Stimulated activated CD4-positive, alpha-beta T cell treated with anti-CD3 and anti-CD28 coated beads, TNF-alpha, amount 100 ng/mL, for 1 hour (primary cell): ENCODE results near the gene HGF.
"Not testable (repeated sequence)": the region's sequence is repeated elsewhere in the genome, so short reads cannot be mapped to it uniquely, and the experiment has no call there.

Experiments
- DNase-seq, 3 donors: peaks; one replicate each; pipeline ENCODE4 v3.0.0-alpha.2; 2020; ENCODE audit warnings: low read depth in 3 of 3, low spot score in 1 of 3

Gene HGF

DNA sequence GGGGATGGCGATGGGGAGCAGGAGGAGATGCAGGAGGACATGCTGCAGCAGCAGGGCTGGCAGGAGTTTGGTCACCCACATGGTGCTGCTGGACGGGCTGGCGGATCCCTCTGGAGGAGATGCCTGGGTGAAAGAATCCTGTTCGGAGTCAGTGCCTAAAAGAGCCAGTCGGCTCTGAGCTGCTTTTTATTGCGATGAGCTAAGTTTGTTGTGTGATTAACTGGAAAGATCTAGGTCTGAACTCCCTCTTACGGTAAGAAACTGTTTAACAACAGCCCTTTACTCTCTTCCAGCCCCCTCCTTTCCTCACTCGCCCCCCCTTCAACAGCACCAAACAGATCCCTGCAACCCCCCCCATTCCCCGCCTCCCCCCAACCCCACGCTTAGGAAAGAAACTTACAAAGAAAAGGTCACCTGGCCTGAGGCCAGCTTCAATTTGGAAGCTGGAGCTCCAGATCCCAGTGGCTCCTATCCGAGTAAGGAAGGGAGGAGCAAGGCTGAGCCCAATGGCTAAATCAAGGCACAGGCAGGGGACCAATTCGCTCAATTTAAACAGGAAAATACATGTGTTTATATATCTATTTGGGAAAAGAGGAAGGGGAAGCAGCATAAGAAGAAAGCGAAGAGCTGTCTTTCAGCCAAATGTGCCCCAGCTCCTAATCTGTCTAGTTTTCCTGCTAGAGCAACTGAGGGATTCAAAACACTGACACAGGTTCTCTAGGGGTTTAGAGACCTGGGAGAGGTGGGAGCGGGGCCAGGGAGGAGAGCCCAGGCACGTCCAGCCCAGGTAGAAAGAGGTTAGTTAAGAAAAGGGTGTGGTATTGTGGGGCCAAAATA lies at the start of gene HGF:
Gene HGF, minus strand, starts transcription at position 157 of the 837 bp plus-strand sequence. Its CDS starts 76 bp downstream, at position 81.
- no peak for DNase-seq

DNA sequence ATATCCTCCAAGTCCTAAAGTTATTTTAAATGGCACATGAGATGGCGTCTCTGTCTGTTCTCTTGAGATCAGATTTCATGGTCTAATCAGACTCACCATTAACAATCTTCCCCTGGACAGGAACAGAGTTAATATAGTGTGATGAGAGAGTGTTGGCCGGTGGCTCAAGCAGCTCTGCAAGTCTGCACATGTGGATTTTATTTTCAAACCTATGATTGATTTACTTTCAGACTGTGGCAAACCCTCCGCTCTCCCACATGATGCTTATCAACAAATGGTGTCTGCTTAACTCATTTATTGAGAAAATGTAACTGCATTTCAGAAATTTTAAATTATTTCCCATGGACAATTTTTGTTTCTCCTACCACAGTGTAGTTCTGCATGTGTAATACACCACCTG lies 46.5 kb upstream of the HGF start:
- no peak for DNase-seq

DNA sequence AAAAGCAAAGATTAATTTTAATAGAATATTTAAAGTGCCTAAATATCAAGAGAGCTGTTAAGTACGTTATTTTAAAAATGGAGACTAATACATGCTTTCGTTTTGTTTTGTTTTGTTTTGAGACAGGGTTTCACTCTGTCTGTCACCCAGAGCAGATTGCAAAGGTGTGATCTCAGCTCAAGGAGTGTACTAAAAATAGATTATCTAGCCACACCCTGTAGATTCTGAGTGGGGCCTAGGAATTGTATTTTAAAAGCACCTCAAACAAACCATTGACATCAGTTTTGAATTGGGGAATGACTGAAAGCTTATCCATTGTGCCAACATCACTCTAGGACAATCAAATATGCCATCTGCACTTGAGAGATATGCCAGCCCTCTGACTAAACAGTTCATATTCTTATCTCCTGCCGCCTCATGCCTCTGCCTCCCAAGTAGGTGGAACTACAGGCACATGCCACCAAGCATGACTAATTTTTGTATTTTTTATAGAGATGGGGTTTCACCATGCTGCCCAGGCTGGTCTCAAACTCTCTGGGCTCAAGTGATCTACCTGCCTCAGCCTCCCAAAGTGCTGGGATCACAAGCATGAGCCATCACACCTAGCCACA lies 43.1 kb upstream of the HGF start:
- not testable (repeated sequence) for DNase-seq

DNA sequence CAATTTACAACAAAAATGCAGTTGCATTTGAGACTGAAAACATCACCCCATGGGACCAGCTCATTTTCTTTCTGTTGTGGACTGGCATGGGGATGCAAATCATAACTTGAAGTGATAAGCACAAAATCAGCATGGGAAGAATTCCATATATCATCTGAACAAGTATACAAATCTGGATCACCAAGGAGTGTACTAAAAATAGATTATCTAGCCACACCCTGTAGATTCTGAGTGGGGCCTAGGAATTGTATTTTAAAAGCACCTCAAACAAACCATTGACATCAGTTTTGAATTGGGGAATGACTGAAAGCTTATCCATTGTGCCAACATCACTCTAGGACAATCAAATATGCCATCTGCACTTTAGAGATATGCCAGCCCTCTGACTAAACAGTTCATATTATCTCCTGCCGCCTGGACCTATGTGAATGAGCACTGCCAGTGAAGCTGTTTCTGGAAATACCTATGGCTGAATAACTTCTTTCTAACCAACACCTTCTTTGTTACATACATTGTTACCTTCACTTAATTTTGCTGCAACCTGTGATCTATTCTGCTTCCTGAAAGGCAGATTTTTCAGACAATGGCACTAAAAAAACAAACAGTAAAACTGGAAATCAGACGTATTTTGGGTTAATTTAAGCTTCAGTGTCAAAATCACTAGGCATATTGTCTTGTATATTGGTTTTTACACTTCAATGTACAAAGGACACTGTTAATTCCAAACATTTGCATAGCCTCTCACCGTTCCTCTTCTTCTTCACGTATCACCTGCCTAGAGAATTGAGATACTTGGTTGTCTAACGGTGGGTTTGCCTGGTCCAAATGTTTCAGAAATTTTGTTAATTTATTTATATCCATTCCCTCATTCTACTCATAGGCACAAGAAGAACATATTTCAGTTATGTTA lies 42.4 kb upstream of the HGF start:
- DNase-seq, result no peak

DNA sequence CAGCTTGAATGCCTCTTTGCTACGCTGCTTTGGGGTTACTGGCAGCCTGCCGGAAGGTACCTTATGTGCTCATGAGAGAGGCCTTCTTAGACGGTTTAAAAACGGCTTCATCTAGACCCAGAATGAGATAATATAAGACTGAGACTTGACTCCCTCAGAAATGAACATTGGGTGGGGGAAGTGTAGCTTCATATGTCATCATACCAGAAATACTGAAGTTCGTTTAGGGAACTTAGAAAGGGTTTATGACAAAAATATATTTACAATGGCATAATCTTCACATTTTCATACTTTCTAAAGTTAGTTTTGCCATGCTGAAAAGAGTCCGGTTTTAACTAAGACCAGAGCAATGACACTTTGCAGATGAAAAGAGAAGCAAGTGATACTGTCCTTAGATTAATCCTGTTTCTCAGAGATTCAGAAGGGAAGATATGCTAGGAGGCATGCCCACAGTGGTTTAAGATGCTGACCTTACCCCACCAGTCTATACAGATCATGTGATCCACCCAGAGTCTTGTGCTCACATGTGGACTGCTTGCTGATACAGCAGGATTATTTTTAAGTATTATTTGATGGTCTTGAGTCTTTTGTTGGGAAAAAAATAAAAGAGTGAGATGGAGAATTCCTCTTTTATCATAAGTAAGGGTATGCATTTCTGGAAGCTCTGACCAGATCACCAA lies 40.8 kb upstream of the HGF start:
- DNase-seq, result no peak

DNA sequence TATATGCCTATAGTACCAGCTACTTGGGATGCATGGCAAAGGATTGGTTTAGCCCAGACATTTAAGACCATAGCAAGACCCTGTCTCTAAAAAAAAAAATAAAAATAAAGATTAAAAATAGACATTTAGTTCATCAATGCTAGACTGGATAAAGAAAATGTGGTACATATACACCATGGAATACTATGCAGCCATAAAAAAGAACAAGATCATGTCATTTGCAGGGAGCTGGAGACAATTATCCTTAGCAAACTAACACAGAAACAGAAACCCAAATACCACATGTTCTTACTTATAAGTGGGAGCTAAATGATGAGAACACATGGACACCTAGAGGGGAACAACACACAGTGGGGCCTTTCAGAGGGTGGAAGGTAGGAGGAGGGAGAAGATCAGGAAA lies 38.5 kb upstream of the HGF start:
- not testable (repeated sequence) for DNase-seq

DNA sequence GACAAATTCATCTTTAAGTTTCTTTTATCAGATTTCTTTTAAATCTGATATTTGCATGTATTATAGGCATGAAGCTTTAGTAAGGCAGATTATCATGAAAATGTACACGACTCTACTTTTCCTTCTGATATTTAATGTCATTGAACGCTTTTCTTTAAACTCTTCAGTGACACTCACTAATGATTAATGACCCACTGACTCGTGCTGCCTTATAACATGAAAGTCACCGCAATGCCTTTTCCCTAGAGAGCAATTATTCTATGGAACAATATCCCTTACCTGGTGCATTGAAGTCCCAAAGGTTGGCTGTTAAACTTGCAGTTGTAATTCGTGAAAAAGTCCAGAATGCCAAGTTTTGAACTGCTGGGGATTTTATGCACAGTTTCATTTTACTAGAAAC lies 33.4 kb upstream of the HGF start:
- no peak for DNase-seq

DNA sequence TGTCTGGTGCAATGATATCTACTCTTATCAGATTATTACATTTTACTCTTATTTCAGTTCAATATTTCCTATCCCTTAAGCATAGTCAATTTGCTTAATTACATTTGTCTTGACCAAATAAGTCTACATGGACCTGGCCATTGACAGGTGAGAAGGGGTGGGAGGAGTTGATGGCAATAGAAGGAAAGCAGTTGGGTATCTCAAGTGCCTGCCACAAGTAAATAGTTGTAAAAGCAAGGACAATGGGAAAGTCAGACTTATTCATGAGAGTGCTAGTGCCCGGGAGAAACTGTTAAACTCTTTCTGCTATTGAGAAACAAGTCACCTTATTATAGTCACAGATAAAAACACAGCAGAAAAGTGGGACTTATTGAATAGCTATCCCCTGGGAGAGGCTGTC lies 32.4 kb upstream of the HGF start:
- DNase-seq, result no peak

DNA sequence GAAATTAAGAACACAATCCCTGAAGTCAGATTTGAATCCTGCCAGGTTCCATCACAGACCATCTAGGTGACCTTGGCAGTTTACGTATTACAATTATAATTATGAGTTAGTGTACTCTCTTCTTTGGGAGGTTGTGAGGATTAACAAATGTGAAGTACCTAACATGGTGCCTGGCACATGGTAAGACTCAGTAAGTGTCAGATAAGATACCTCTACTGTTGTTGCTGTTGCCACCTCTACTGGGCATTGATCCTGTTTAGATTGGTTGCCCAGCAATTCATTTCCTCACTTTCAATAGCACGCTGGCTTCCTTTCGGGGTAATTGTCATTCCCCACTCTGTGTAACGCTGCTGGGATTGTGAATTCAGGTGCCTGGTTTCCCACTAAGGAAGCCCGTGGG lies 31.7 kb upstream of the HGF start:
- no peak for DNase-seq

DNA sequence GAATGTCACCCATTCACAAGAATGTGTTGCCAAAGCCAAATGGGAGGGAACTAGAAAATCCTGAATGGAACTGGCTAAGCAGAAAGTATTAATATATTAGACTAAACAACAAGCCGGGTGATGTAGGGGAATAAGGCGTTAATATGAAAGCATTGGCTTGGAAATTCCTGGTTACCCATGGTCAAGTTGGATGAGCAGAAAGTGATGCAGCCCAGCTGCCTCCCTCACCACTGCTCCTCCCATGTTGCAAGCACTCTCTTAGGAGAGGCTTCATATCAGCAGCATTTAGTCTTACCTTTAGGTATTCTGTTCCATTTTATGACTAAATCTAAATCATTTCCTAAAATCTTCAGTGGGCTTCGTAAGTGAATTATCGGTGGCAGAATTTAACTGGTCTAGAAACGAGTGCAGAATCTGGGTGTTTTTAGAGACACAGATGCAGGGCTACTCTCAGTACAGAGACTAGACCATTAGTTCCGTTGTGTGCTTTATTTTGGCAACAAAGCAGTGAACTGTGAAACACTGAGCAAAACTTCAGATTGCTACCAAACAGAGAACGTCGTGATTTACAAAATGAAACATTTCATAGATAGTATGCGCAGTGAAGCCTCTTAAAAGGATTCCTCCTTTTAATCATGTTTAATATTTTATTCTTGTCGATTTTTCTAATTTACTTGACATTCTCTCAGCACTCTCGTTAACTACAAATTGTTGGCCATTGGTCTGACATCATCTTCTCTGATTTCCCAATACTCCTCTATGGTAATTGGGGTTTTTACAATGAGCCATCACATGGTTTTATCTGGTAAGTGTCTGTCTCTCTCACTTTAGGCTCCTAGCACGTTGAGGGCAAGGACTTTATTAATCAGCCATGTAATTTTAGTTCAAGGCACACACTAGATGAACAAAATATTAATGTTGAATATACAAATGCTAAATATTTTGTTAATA lies 22.0 kb upstream of the HGF start:
- no peak for DNase-seq

DNA sequence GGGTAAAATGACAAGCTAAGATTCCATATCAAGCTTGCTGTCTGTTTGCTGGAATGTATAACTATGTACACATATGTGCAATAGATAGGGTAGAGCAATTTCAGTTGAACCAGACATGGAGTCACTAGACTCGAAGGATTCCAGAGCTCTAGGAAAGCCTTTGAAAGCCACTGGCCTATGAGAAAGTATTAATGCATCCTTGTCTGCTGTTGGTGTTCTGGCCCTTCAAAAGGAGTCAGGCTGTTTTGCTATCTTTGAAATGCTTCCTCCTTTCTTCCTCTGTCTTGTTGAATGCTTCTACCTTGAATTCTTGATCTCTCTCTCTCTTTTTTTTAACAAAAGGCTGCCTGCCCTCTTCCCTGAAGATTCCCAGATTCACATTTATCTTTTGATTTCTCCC lies 20.8 kb upstream of the HGF start:
- no peak for DNase-seq

DNA sequence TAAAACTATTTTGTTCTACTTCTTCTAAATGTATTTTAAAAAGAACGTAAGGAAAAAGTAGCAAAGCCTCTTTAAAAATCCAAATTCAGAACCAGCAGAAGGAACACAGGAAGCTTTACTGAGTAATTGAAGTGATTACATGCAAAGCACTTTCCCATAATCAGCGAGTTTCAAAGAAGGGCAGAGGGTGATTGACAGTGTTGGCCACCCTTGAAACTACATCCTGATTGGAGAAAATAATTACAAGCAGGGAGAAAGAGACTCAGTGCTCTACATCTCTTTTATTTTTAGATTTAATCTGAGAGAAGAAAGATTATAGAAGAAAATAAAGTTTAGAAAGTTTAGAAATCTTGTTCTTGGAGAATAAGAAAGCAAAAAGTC lies 20.3 kb upstream of the HGF start:
- DNase-seq, result no peak

DNA sequence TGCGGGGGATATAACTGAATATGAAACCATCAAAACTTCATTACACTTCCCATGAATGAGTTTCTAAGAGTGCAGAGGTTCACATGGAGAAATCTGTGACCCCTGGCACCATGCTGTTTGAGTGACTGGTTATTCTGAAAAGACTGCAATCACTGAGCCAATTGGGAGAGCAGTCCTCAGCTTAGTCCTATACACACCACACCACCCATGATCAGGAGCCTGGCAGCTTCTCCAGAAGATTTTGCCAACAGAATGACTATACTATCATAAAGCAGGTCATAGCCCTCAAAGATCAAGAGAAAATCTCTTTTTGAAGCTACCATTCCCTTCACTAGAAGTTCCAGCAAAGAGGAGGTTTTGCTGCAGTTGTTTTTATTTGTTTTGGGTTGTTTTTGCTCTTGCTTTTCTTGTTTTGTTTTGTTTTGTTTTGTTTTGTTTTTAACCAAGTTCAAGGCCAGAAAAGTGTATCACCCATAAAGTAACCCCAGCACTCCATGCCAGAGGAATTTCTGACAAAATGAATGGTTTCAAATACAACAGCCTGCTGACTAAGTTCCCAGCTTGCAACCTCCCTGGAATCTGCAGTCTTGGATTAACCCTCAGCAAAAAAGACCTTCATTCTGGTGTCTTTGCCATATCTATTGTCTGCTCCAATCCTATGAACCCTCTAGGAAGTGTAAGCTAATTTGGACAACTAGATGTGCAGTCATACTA lies 19.7 kb upstream of the HGF start:
- no peak for DNase-seq

DNA sequence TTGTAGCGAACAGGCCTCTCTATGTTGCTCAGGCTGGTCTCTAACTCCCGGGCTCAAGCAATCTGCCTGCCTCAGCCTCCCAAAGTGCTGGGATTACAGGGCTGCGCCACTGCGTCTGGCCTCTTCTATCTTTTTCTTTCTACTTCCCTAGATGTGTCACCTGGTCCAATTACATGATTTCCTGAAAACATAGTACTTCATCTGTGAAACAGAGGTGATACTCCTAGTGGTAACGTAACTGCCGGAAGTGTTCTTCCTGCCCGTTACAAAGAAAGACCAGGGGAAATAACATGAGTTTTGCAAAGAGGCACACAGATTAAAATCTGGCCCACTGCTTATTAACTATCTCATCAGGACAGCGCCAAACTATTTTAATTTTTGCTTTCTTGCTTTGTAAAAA lies 18.4 kb upstream of the HGF start:
- no peak for DNase-seq

DNA sequence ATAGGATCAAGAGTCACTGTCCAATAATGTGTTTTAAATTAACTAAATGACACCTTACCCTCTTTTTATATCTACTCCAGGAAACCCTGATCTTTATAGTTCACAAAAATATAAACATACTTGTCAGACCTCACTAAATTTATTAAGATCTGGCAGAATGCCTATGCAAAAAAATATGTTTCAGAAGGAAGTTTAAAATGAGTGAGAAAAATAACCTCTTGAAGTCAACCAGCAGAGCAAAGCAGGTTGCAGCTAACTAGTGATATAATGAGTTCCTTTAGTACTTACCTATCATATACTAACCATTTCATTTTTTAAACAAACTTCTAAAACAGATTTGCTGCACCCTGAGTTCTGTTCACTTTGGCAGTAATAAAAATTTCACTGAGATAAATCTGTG lies 14.0 kb upstream of the HGF start:
- no peak for DNase-seq

DNA sequence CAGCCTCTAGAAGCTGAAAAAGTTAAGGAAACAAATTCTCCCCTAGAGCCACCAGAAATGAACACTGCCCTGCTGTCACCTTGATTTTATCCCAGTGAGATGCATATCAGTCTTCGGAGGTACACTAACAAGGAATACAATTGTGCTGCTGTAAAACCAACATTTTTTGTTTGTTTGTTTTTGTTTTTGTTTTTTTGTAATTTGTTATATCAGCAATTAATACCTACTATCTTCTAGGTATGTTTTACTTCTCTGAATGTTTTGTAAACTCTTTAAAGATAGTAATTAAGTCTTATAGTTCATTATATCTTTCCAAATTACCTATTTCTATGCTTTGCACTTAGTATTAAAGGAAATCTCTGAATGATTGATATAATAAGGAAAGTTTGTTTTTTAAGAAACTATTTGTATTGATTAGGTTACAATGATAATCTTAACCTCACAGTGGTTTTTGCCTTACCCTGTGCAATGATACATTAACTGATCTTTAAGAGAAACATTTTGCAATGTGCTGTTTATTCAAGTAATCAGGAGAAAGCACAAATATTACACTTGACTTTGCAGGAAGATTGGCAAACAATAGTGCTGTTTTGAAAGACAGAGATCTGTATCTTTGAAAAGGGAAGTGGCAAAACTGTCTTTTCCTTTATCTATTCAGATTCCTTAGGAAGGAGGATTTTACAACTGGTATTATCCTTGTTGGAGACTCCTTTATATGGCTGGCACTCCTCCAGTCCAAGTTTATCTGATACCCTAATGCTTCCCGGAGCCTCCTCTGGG lies 11.3 kb upstream of the HGF start:
- no peak for DNase-seq

DNA sequence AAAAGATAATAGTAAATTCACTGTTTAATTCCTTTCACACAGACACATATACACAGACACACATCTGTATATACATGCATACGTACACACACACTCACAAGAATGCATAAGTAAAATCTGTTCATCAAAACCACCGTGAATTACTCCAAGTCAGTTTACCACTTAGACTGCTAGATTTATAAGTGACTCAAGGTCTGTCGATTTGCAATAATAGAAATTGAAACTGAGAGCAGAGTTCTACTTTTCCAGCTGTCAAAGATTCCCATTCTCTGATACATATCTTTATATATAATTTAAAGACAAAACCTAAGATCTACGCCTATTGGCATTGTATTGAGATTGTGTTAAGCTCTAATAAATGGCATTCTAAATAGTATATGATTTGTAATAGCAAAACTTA lies 9.9 kb upstream of the HGF start:
- no peak for DNase-seq

DNA sequence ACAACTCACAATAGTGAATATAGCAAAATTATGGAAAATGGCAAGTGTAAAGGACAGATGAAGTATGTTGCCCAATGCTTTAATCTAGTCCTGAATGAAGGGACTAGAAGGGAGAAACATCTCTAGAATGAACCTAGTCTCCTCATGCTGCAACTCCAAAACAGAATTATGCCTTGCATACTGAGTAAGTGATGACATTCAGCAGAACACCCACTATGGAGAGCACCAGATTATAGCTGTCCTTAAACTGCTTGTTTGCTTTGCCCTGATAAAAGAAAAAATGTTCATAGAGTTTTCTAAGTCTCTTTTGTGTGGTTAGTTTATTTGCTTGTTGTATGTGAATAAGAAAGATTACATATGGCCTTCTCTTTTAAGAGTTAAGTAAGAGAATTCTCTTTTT lies 7.8 kb upstream of the HGF start:
- no peak for DNase-seq
